ENCODE results near the gene RCAN2. TPM values are rescaled to one million over a fixed set of nuclear protein-coding genes. Genes with fewer than 3 reads are reported as not detected.

Gene RCAN2
- total RNA-seq, 1 experiment from 2014 or later: not detected

GRCh38 chr6:46381579-46381978, 109.7 kb downstream of the RCAN2 start:
- BruUV-seq (replicated peaks): no TSS peak
- POLR2A ChIA-PET (ENCODE audit: low non-redundant PET): no interaction called here
- intact Hi-C loops (cut with micrococcal nuclease; ENCODE audit: unreplicated experiment): no loop called here

GRCh38 chr6:46381057-46381456, 110.2 kb downstream of the RCAN2 start:
- DNase-seq (ENCODE audit: low spot score): no peak

More at GRCh38 chr6:46381579-46381978, 109.7 kb downstream of the RCAN2 start:
- Histone ChIP-seq H3K36me3 (ENCODE audit: insufficient read depth, low read length, poor library complexity, severe bottlenecking) (no peaks in the 10 kb centered on the region), H3K4me3 (ENCODE audit: low read depth, low read length, poor library complexity, severe bottlenecking) (no peak overlapping the region), H3K27ac (ENCODE audit: low read depth, low read length, poor library complexity, severe bottlenecking) (no peak overlapping the region), H3K27me3 (replicated peaks; ENCODE audit: insufficient read depth, low read depth, low read length, poor library complexity) (peaks cover 24% of the 10 kb centered on the region), H3K9me3 (ENCODE audit: low read depth, low read length, poor library complexity, severe bottlenecking) (no peaks in the 10 kb centered on the region), H3K4me1 (ENCODE audit: insufficient read depth, low read length, poor library complexity, severe bottlenecking) (no peaks in the 10 kb centered on the region)
- CTCF ChIA-PET: no interaction called here
- TF ChIP-seq EZH2 (IDR thresholded peaks at IDR 0.05; ENCODE audit: borderline replicate concordance, low read depth, low read length, poor library complexity, severe bottlenecking): no peak
- TF ChIP-seq CTCF (conservative IDR thresholded peaks at IDR 0.05; ENCODE audit: low read depth, low read length): no peak
- no peak for DNase-seq (ENCODE audit: low spot score)

GRCh38 chr6:46380152-46380807, 111.0 kb downstream of the RCAN2 start:
- BruUV-seq (replicated peaks): no TSS peak
- no peaks in the 10 kb centered on the region for H3K4me1 ChIP-seq (ENCODE audit: insufficient read depth, low read length, poor library complexity, severe bottlenecking)
- intact Hi-C loops (cut with micrococcal nuclease; ENCODE audit: unreplicated experiment): no loop called here
- ChIA-PET CTCF (no interaction called here), POLR2A (ENCODE audit: low non-redundant PET) (no interaction called here)
- no peak for TF ChIP-seq CTCF (conservative IDR thresholded peaks at IDR 0.05; ENCODE audit: low read depth, low read length)
- no peak for TF ChIP-seq EZH2 (IDR thresholded peaks at IDR 0.05; ENCODE audit: borderline replicate concordance, low read depth, low read length, poor library complexity, severe bottlenecking)
- no peak overlapping the region for H3K4me3 ChIP-seq (ENCODE audit: low read depth, low read length, poor library complexity, severe bottlenecking)
- H3K27ac ChIP-seq (ENCODE audit: low read depth, low read length, poor library complexity, severe bottlenecking): no peak overlapping the region
- no peaks in the 10 kb centered on the region for H3K9me3 ChIP-seq (ENCODE audit: low read depth, low read length, poor library complexity, severe bottlenecking)
- no peak for DNase-seq (ENCODE audit: low spot score)
- H3K36me3 ChIP-seq (ENCODE audit: insufficient read depth, low read length, poor library complexity, severe bottlenecking): no peaks in the 10 kb centered on the region
- H3K27me3 ChIP-seq (replicated peaks; ENCODE audit: insufficient read depth, low read depth, low read length, poor library complexity): peaks cover 24% of the 10 kb centered on the region

More at GRCh38 chr6:46381057-46381456, 110.2 kb downstream of the RCAN2 start:
- BruUV-seq (replicated peaks): no TSS peak
- Histone ChIP-seq H3K27me3 (replicated peaks; ENCODE audit: insufficient read depth, low read depth, low read length, poor library complexity) (peaks cover 24% of the 10 kb centered on the region), H3K9me3 (ENCODE audit: low read depth, low read length, poor library complexity, severe bottlenecking) (no peaks in the 10 kb centered on the region), H3K4me1 (ENCODE audit: insufficient read depth, low read length, poor library complexity, severe bottlenecking) (no peaks in the 10 kb centered on the region), H3K4me3 (ENCODE audit: low read depth, low read length, poor library complexity, severe bottlenecking) (no peak overlapping the region), H3K27ac (ENCODE audit: low read depth, low read length, poor library complexity, severe bottlenecking) (no peak overlapping the region), H3K36me3 (ENCODE audit: insufficient read depth, low read length, poor library complexity, severe bottlenecking) (no peaks in the 10 kb centered on the region)
- TF ChIP-seq EZH2 (IDR thresholded peaks at IDR 0.05; ENCODE audit: borderline replicate concordance, low read depth, low read length, poor library complexity, severe bottlenecking): no peak
- TF ChIP-seq CTCF (conservative IDR thresholded peaks at IDR 0.05; ENCODE audit: low read depth, low read length): no peak
- intact Hi-C loops (cut with micrococcal nuclease; ENCODE audit: unreplicated experiment): no loop called here
- ChIA-PET POLR2A (ENCODE audit: low non-redundant PET) (no interaction called here), CTCF (no interaction called here)

All from A673 (cell line).